Urothelium cell line (cell line): ENCODE data around the gene NUP43.
"Not testable (repeated sequence)": the region's sequence is repeated elsewhere in the genome, so short reads cannot be mapped to it uniquely, and the experiment has no call there.

Source experiments
- DNase-seq: peaks from one replicate; pipeline ENCODE4 v3.0.0; 2011; ENCODE audit warnings: low spot score, mixed read lengths
- FAIRE-seq: peaks from 2 replicates; lab custom pipeline; 2011; peaks lifted over from hg19 to GRCh38; lab: Jason Lieb, UNC

The NUP43 gene

DNA sequence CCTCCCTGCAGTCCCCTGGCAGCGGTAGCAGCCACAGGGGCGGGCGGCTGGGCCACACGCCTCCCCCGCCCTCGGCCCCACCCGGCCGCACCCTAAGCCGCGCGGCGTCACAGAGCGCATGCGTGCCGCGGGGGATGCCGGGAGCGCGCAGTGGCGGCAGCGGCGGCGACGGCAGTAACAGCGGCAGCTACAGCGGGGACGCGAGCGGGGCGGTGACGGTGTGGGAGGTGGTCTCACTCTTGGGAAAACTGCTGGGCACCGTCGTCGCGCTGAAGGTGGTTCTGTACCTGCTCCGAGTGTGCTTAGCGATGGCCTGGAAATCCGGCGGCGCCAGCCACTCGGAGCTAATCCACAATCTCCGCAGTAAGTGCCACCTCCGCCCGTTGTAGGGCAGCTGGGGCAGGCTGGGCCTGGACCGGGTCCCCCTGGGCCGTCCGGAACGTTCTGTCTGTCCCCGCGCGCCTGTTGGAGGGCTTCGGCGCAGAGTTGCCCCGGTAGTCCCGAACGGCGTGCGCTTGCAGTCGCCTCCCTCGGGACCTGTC lies 3.3 kb upstream of the NUP43 start, which contains the start of gene PCMT1:
Gene PCMT1, plus strand, starts transcription at position 148 of the 542 bp plus-strand sequence. Its CDS starts 161 bp downstream, at position 309.
- peak; percentile 97 for DNase-seq
- peak; percentile 96 for FAIRE-seq

DNA sequence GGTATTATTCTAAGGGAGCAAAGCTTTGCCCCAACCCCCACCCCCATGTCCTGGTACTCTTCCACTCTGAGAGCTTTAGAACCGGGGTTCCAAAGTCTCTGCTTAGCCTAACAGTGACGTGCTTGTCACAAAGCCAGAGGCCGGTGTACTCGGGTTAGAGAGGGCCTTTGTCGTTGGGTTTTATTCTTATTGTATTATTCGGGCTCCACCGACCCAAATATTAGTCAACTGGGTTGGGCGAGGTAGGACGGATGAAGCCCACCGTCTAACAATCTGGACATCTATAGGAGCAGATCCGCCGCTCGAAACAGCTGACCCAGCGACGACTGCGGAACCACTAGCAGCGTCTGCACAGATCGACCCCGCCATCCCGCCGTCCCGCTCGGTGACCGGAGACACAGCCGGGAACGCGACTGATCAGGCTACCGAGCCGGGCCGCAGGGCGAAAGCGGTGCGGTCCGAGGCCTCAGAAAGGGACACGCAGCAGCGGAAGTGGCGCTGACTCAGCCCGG lies 2.8 kb upstream of the NUP43 start:
- not testable (repeated sequence) for DNase-seq
- peak; percentile 76 for FAIRE-seq

DNA sequence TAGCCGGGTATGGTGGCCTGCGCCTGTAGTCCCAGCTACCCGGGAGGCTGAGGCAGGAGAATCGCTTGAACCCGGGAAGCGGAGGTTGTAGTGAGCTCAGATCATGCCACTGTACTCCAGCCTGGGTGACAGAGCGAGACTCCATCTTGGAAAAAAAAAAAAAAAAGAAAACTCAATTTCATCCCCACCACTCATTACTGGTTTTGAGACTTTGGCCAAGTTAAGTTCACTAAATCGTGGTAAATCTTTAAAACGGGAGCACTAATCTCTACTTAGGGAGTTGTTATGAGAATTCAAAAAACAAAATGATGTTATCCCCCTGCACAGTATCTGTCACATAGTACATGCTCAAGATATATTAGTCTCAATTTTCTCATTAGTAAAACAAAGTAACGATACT lies 1.1 kb downstream of the NUP43 start:
- FAIRE-seq, DNase-seq: not testable (repeated sequence)

DNA sequence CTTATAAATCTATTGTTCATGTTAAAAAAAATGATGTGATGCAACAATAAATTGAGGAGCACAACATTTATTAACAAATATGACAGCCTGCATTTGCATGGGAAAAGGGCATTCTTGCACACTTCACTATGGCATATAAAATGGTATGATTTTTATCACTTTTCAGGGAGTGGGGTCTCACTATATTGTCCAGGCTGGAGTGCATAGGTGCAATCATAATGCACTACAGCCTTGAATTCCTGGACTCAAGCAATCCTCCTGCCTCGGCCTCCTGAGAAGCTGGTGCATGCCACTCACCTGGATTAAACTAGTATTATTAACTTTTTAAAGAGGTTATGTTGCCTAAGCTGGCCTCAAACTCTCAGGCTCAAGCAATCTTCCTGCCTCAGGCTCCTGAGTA lies 11.4 kb downstream of the NUP43 start:
- DNase-seq = no peak
- FAIRE-seq = no peak

DNA sequence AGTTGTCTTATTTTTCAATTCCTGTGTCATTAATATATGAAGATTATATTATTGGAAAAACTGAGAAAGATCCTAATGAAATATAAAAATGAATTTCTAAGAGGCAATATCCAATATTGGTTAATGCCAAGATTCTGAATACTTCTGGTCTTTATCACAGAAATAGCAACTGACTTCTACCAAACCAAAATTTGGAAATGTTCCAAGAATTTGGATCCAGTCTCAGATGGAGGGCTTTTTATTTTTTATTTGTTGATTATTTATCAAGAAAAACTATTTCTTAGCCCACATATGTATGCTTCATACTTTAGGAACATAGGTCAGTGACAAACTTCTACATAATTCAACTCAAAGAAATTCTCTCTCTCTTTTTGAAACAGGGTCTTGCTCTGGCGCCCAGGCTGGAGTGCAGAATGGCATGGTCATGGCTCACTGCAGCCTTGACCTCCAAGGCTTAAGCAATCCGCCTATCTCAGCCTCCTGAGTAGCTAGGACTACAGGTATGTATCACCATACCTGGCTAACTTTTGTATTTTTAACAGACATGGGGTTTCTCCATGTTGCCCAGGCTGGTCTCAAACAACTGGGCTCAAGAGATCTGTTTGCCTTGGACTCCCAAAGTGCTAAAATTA lies 13.1 kb downstream of the NUP43 start:
- no peak for DNase-seq
- no peak for FAIRE-seq

DNA sequence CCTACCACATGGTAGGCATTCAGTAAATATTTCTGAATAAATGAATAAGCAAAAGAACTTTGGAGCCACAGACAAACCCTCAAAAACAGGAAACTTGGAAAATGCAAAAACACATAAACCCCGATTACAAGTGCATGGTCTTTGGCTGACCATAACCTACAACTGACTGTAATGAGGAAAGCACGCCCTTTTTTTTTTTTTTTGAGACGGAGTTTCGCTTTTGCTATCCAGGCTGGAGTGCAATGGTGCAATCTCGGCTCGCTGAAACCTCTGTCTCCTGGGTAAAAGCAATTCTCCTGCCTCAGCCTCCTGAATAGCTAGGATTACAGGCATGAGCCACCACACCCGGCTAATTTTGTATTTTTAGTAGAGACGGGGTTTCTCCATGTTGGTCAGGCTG lies 16.5 kb downstream of the NUP43 start:
- DNase-seq (no peak), FAIRE-seq (no peak)

DNA sequence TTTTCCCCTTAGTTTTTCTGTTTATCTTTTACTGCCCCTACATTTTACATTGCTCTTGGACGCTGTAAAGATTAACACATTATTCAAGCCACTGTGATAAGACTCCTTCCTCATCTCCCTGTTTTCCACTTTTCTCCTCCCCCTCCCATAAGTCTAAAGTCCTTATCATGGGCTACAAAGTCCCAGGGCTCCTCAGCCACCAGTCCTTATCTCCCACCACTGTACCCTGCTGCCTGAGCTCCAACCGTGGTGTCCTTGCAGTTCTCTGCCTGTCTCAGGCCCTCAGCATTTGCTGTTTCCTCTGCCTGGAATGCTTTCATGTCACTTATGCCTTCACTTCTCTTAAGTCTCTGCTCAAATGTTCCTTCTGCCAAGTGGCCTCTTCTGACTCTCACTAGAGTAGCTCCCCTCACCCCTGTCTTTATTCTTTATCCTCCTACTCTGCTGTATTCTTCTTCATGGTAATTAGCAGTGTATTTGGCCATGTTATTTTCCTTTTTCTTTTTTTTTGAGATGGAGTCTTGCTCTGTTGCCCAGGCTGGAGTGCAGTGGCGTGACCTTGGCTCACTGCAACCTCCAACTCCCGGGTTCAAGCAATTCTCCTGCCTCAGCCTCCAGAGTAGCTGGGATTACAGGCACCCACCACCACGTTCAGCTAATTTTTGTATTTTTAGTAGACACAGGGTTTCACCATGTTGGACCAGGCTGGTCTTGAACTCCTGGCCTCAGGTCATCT lies 17.7 kb downstream of the NUP43 start:
- FAIRE-seq = no peak

DNA sequence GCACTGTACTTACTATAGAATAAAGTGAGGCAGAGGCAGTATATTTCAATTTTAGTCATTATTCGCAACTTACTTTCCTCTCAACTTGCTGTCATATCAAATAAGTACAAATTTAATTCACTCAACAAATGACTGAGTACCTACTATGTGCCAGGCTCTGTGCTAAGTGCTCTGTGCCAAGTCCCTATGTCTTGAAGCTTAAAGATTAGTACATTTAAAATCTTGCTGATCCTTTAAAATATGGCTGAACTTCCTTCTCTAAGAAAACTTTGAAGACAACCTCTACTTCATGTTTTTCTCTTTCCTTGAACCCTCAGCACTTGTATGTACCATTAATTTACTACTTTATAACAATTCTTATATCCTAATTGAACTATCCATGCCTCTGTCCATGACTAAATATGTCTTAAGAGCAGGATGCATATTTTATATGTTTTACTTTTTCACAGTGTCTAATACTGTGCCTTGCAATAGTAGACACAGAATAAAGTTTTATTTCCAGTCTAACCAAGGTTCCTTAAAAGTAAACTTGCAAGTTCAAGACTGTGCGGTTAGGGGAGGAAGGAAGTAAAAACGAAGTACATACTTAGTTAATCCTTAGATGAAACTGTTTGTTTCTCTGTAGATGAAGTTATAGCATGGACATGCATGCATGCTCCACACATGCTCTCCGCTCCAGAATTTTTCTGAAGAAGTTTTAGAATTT lies 18.4 kb downstream of the NUP43 start:
- DNase-seq (no peak), FAIRE-seq (no peak)

More for the DNA sequence above, 17.7 kb downstream of the NUP43 start:
- DNase-seq = no peak

DNA sequence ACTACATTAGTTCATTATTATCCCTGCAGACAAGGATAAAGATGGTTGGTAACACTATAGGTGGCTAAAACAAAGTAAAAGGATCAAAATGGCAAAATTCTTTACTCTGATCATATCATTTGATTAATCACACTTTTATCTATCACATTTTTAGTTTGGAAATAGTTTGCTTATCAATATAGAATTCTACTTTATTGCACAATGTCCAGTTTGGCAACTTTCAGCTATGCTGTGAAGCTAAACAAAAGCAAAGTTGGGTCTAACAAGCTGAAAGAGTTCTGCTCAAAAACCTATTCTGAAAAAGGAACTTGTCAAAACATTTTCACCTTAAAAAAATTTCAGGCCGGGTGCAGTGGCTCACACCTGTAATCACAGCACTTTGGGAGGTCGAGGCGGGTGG lies 20.5 kb downstream of the NUP43 start:
- FAIRE-seq = no peak

DNA sequence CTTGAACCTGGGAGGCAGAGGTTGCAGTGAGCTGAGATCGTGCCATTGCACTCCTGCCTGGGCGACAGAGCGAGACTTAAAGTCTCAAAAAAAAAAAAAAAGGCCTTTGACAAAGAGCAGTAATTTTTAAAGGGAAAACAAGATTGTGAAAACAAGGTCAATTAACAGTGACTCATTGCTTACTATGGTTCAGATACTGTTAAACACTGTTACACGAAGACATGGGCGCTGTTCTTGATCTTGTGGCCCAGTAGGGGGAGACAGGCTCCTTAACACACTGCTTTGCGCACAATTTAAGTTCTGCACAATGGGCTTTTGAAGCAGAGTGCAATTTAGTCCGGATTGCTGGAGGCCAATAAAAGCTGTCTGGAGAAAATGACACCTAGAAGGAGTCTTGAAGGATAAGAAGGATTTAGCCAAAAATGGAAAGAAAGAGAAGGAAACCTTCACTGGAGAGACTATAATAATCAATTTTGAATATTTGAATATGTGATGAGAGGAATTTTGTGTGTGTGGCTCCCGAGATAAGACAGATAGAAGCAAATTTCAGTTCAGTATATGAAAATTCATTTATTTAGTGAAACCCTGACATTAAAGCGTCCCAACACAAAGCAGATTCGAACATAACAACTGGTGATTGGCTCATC lies 22.4 kb downstream of the NUP43 start:
- DNase-seq = peak; percentile 48
- FAIRE-seq = no peak

More for the DNA sequence above, 20.5 kb downstream of the NUP43 start:
- DNase-seq = no peak

DNA sequence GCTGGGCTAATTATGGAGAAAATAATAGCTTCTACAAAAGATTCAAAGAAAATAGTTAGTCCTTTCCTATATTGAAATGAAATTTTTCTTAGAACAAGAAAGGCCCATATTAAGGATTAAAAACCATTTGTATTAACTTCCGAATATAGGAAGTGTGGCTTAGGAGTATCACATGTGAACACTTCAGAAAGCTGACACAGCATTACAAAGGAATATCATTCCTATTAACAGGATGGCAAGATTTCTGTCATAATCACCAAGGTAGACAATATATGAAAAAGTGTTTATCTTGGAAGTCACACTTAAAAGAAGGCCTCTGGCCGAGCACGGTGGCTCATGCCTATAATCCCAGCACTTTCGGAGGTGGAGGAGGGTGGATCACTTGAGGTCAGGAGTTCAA lies 23.1 kb downstream of the NUP43 start:
- FAIRE-seq = no peak
- DNase-seq = no peak

DNA sequence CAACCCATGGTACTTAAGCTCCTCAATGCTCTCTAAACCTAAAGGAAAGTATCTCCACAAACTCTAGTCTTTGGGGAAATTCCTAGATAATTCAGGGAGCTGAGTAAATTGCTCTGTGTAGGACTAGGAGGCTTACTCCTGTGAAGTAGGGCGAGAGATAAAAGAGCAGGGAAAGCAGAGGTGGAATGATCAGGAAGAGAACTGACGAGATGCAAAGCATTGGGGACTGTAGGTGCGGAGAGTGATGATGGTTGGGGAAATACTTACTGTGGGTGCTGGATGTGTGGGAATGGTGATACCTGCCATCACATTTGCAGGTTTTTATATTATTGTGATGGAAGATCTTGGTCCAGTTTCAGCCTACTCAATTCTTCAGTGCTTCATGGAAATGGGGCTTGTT lies 26.8 kb downstream of the NUP43 start:
- FAIRE-seq (no peak), DNase-seq (no peak)

DNA sequence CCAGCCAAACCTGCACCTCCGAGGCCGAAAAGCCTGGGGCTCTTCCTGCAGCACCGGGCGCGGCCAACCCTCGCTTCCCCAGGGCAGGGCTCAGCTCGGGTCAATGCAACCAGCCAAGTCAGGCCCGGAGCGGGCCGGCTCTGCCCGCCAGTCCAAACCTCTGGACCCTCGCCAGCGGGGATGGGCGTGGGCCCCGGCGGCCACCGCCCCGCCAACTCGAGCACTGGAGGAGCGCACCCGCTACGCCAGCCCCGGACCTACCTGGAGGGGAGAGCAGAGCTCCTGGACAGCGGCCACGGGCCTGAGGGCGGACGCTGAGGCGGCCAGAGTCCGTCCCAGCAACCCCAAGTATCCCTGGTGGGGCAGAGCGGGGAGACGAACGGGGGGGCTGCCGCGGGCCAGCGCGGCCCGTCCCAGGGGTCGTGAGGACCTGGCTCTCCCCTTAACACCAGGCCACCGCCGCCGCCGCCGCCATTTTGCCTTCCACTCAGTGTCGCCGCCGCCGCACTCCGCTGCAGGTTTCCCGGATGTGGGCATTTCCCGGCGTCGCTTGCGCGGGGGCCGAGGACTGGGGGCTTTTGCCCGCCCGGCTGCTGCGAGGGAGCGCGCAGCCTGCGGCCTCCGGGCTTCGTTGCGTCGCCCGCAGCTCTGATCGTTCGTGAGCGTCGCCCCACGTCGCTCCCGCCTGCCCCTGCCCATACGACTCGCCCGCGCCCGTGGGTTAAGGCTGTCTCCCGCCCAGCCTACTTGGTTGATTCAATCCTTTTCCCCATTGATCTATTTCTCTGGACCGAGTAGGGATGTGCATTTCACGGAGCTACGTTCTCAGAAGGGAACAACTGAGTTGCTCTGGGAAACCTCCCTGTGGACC lies 28.5 kb downstream of the NUP43 start, which contains the start of gene LATS1:
Gene LATS1, minus strand, starts transcription at position 514 of the 871 bp plus-strand sequence. CDS start 15,975 bp downstream, outside the sequence.
- FAIRE-seq = no peak
- DNase-seq = peak; percentile 92

DNA sequence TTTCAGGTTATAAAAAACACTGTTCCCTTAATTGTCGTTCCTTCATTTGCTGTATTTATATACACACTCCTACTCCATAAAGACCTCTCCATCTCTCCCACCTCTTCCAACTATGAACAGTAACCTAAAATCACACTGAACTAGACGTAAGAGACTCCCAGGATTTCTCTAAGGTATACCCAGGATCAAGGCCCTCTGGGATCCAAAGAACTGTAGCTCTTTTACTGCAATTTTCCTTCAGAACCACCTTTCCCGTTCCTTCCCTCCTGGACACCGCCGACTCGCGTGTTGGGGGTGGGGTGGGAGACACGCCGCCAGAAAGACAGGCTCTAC lies 29.1 kb downstream of the NUP43 start:
- FAIRE-seq = no peak
- DNase-seq = no peak

DNA sequence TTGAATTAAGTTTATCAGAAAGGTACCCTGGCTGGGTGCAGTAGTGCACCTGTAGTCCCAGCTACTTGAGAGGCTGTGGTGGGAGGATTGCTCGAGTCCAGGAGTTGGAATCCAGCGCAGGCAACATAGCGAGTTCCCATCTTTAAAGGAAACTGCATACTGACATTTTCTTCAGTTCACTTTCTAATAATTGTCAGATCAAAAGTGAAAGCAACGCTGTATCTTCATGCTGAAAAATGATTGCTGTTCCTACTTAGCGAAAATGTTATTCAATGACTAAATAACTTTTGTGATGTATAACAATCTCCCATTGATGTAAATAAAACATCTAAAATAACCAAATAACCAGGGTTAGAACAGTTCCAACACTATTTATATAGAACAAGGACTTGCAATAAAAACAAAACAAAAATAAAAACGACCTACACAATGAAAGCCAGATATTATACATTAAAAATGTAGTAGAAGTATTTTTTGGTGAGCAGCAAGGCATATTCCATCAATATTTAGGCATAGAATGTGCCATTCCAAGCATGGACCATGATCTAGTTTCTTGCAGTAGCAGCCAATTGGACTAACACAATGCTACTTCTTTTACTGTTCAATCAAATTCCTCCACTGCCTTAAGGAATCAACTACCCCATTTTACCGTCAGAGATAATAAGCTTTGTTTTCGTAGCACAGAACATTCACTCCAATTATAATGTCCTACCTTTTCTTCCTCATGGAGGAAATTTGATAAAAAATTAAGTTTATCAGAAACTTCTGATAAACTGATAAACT lies 30.0 kb downstream of the NUP43 start:
- DNase-seq = no peak
- FAIRE-seq = no peak

DNA sequence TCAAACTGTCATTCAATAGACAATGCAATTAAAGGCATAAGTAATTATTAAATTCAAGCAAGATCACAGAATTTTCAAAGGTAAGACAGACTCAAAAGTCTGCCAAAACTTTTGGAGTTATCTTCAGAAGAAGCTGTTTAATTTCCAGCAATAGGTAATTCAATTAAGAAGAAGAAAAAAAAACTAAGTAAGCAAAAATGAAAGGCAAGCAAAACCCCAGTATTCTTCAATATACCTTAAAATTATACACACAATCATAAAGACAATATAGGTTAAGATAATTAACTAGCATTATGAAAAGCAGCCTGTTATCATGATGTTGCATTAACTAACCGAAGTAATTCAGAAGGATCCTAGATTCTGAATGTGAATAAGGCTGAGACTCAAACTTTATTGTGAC lies 31.9 kb downstream of the NUP43 start:
- DNase-seq (no peak), FAIRE-seq (no peak)

DNA sequence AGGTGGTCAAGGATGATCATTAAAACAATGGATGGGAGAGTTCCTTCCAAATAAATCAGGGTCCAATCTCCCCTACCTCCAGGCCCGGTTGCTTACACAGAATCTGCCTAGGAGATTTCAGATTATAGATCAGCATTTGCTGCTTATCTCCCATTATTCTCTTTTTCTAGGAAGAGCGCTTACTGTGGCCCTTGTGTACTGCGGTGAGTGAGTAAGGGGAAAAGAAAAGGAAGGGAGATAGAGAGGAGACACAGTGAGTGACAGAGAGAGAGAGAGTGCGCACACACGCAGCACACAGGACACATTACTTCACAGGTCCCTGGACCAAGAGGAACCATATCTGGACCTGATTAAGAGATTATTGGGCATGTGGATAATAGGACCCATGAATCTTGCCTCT lies 34.6 kb downstream of the NUP43 start:
- FAIRE-seq (no peak), DNase-seq (no peak)

DNA sequence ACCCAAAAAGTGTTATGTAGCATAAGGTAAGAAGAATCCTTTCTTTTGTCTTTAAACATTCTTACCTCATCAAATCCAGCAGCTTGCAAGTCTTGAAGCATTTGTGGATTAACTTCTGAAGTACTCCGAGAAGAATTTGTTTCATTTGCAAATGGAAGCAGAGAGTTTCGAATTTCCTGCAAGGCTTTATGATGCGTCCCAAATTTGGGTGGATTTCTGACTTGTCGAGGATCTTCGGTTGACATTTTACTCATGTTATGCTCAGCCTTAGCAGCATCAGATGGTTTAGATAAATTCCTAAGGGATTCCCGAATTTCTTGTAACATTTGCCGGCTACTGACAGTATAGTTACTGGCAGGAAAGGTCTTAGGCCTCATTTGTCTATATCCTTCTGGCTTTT lies 44.6 kb downstream of the NUP43 start:
- DNase-seq (no peak), FAIRE-seq (no peak)

DNA sequence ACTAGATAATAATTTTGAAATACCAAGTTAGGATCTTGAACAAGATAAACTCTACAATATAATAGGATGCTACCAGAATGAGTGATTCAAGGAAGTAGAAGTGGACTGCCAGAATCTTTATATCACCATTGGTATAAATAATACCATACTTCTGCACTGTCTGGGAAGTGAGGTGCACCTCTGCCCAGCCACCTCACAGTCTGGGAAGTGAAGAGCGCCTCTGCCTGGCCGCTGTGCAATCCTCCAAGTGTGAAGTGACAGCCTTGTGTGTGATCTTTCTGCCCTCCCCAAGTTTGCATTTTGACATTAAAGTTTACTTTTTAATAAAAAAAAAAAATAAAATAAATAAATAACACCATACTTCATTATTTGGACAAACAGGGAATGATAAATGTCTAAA lies 47.2 kb downstream of the NUP43 start:
- FAIRE-seq (no peak), DNase-seq (no peak)
